Brain microvascular endothelial cell (primary cell): ENCODE measurements around the gene KATNAL1.

ENCODE experiments used
- DNase-seq: peaks from one replicate; pipeline ENCODE4 v3.0.0-alpha.2; 2020
- H3K27ac ChIP-seq: fragments of 250-450 bp; sonication (Bioruptor Pico); 2 replicates; pipeline ENCODE4 v1.5.1; 2020; ENCODE audit warnings: mild to moderate bottlenecking, moderate library complexity
- H3K27me3 ChIP-seq: fragments of 250-450 bp; sonication (Bioruptor Pico); replicated peaks from 2 replicates; pipeline ENCODE4 v1.5.1; 2020; ENCODE audit warnings: mild to moderate bottlenecking
- H3K36me3 ChIP-seq: fragments of 250-450 bp; sonication (Bioruptor Pico); replicated peaks from 2 replicates; pipeline ENCODE4 v1.5.1; 2020; ENCODE audit warnings: mild to moderate bottlenecking
- H3K4me3 ChIP-seq: 2 replicates; pipeline ENCODE4 v1.5.1; 2011; ENCODE audit warnings: low read depth, mild to moderate bottlenecking, control low read depth, low read length, moderate library complexity
- in situ Hi-C: cut with HindIII; loops from 2 replicates; pipeline ENCODE4 v1.10.0; 2017; ENCODE audit warnings: low sequenced_read_pairs, low pct_ligation_motif_present
- TF ChIP-seq, protein P1 (sequence below): IDR thresholded peaks from 2 replicates; pipeline ENCODE4 v1.5.1; 2011; ENCODE audit warnings: low read depth, mild to moderate bottlenecking, moderate library complexity, low read length, control low read depth, inconsistent platforms; ENCODE audit errors: missing control alignments

Gene KATNAL1

DNA sequence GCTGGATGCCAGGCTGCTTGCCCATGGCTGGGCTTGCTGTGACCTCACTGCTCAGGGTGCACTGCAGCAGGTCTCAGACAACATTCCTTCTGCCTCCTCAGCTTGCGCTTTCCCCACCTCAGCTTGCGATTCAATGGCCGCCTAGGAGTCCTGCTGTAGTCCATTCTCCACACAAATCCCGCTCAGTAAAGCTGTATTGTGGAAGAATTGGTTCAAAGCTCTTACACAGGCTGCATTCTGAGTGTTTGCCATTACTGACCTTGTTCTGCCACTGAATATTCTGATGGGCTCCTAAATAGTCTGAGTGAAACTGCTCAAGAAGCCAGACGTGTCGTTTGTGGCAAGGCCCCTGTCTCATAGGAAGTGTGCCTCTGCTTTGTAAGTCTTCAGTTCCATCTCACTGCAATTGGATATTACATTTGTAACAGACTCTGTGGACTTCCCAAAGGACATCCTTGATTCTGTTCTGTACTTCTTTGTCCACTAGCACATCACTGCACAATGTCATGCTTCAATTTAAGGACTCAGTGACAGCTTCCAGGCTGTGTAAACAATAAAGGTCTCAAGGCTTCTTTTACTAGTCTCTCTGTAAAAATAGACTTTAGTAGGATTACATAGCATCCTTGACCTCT is 49.8 kb downstream of the KATNAL1 start:
- no peaks in the 10 kb centered on the region for H3K27me3 ChIP-seq
- TF ChIP-seq, protein P1, sequence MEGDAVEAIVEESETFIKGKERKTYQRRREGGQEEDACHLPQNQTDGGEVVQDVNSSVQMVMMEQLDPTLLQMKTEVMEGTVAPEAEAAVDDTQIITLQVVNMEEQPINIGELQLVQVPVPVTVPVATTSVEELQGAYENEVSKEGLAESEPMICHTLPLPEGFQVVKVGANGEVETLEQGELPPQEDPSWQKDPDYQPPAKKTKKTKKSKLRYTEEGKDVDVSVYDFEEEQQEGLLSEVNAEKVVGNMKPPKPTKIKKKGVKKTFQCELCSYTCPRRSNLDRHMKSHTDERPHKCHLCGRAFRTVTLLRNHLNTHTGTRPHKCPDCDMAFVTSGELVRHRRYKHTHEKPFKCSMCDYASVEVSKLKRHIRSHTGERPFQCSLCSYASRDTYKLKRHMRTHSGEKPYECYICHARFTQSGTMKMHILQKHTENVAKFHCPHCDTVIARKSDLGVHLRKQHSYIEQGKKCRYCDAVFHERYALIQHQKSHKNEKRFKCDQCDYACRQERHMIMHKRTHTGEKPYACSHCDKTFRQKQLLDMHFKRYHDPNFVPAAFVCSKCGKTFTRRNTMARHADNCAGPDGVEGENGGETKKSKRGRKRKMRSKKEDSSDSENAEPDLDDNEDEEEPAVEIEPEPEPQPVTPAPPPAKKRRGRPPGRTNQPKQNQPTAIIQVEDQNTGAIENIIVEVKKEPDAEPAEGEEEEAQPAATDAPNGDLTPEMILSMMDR: no peak
- H3K27ac ChIP-seq: no peak overlapping the region
- peaks cover 2% of the 10 kb centered on the region for H3K36me3 ChIP-seq
- in situ Hi-C loops: no loop called here
- H3K4me3 ChIP-seq: no peak overlapping the region
- no peak for DNase-seq

DNA sequence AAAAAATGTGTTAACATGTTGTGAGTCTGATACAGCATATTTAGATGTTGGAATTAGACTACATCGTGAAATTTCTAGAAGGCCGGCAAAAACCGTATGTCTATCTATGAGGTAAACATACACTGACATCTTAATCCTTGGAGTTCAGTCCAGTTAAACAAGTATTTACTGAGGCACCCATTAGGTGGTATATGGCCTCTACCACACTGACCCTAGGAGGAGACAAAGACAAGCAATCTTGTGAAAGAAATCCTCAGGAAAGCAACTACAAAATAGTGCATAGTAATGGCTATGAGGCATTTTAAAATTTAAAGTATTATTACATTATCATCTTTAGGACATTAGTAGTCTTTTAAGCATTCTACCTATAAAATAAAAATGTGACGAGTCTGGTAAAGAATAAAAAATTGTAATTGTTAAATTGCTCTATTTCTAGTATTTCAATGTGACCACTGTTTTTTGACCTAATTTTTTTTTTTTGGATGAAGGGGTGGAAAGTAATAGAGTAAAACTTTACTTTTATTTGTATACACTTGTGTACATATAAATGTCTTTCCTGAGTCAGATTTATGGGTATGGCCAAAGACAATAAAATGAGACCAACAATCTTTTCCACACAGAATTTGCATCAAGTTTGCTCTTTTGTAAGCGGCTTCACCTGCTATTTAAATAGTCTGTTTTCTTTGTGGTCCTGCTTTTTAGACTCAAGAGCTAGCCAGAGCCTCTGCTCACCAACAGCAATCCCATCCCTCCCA is 50.5 kb downstream of the KATNAL1 start:
- Histone ChIP-seq H3K27me3 (no peaks in the 10 kb centered on the region), H3K27ac (no peak overlapping the region), H3K36me3 (peaks cover 2% of the 10 kb centered on the region), H3K4me3 (no peak overlapping the region)
- DNase-seq: no peak
- in situ Hi-C loops: no loop called here
- TF ChIP-seq, protein P1: no peak

DNA sequence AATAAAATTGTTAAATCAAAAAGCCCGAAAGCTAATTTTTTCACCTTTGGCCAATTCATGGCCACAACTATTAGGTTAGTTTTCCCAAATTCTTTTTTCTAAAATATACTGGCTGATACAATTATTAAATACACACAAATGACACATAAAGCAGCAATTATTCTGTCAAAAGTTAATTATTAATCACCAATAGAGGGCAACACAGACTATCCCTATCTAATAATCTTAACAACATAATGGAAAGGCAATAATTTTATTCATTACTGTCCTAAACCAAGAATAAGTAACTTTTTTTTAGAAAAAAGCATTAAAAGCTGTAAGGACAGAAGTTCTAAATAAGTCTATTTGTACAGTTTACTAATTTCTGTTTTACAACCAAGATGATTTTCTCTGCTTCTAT is 51.7 kb downstream of the KATNAL1 start:
- TF ChIP-seq, protein P1: no peak
- in situ Hi-C loops: no loop called here
- DNase-seq: no peak
- Histone ChIP-seq H3K27ac (no peak overlapping the region), H3K27me3 (no peaks in the 10 kb centered on the region), H3K4me3 (no peak overlapping the region), H3K36me3 (peaks cover 2% of the 10 kb centered on the region)

DNA sequence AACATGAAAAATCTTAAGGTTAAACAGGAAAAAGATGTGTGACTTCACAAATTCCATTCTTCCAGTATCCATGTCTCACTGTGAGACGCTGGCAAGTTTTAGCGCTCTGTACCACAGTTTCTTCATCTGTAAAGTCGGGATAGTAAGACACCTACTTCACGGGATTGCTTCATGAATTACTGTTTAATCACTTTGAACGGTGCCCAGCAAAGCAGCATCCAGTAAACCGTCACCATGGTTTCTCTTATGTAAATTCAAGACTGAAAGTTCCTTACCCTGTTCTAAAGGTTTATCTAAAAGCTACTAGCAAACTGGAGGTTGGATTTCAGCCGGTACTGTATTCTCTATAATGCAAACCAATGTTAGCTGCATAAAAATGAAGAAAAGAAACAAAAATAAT is 53.5 kb downstream of the KATNAL1 start:
- Histone ChIP-seq H3K36me3 (peaks cover 2% of the 10 kb centered on the region), H3K4me3 (no peak overlapping the region), H3K27ac (no peak overlapping the region), H3K27me3 (no peaks in the 10 kb centered on the region)
- TF ChIP-seq, protein P1: no peak
- DNase-seq: no peak
- in situ Hi-C loops: no loop called here

DNA sequence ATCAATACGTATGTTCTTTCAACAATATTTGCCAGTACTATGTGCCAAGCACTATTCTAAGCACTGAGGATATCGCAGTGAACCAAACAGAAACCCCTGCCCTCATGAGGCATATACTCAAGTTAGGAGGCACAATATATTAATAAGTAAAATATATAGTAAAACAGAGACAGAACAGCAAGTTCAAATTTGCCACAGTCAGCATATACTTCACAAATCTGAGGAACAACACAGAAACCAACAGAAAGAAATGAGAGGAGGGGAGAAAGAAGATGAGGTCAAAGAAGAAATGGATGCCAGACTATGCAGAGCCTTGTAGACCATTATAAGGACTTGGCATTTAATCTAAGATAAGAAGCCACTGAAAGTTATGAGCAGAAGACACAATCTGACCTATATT is 59.9 kb downstream of the KATNAL1 start:
- TF ChIP-seq, protein P1: no peak
- no peak for DNase-seq
- in situ Hi-C loops: no loop called here

More for the DNA sequence above, 59.9 kb downstream of the KATNAL1 start:
- no peaks in the 10 kb centered on the region for H3K27me3 ChIP-seq
- no peak overlapping the region for H3K4me3 ChIP-seq
- no peaks in the 10 kb centered on the region for H3K36me3 ChIP-seq
- H3K27ac ChIP-seq: no peak overlapping the region
